ENCODE measurements around the gene UBE2D2. TPM values are rescaled to one million over a fixed set of nuclear protein-coding genes. Genes with fewer than 3 reads are reported as not detected.

Gene UBE2D2
- total and polyA plus RNA-seq, 10 of the 15 experiments (the other 5 are each of a cell fraction or from before 2014, with no cell fraction given), result 58.6 to 245 (median 128) TPM

GRCh38 chr5:139670369-139671095 is 109.4 kb downstream of the UBE2D2 start (continued):
- TF ChIP-seq CTCF (IDR thresholded peaks at IDR 0.05 in 2 of 3, conservative IDR thresholded peaks at IDR 0.05 in 1 of 3; ENCODE audit: control insufficient read depth in 2 of 3, extremely low read depth in 1 of 3, insufficient read depth in 1 of 3, low read depth in 3 of 3, low read length in 3 of 3) (peak; percentile 52 to 65 (median 53)), KAT2A (conservative IDR thresholded peaks at IDR 0.05; ENCODE audit: control insufficient read depth, low read depth, low read length) (no peak), EZH2 (IDR thresholded peaks at IDR 0.05; ENCODE audit: borderline replicate concordance, control insufficient read depth, low read depth, low read length) (no peak), CEBPZ (IDR thresholded peaks at IDR 0.05; ENCODE audit: low read depth, low read length) (no peak), ZZZ3 (IDR thresholded peaks at IDR 0.05; ENCODE audit: control insufficient read depth, insufficient read length, low read depth) (no peak), MXI1 (IDR thresholded peaks at IDR 0.05; ENCODE audit: low read depth, low read length) (0 out of 2 replicates have a peak, but pooled peaks have one; percentile 62), PAX8 (IDR thresholded peaks at IDR 0.05) (no peak), MAX (IDR thresholded peaks at IDR 0.05; ENCODE audit: low read depth, low read length) (peak; percentile 64), POU2F2 (IDR thresholded peaks at IDR 0.05; ENCODE audit: borderline replicate concordance, low read depth, low read length) (no peak; the same call in none of the 3 replicates), CUX1 (IDR thresholded peaks at IDR 0.05; ENCODE audit: insufficient replicate concordance, low read depth, low read length) (peak; percentile 12), KDM1A (IDR thresholded peaks at IDR 0.05; ENCODE audit: borderline replicate concordance) (no peak), NKRF (conservative IDR thresholded peaks at IDR 0.05) (0 out of 2 replicates have a peak, but pooled peaks have one; percentile 43), NFIC (IDR thresholded peaks at IDR 0.05; ENCODE audit: low read depth, low read length) (no peak)
